ENCODE data around the gene LIPJ.

Gene LIPJ

DNA sequence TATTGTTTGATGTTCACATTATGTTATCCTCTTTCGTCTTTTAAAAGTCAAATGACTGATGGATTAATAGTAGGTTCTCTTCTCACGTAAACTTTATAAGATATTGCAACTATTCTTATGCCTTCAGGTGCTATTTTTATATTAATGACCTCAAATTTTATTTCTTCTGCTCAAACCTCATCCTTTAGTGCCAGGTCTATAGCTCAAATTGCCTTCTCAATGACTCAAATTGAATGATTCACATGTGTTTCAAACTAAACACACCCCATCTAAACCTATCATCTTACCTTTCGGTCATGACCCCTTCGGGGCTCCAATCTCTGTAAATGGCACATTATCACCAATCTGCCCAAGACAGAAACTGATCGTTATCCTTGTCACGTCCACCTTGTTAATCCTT is 55.6 kb downstream of the LIPJ start:
- TF ChIP-seq, protein P1, sequence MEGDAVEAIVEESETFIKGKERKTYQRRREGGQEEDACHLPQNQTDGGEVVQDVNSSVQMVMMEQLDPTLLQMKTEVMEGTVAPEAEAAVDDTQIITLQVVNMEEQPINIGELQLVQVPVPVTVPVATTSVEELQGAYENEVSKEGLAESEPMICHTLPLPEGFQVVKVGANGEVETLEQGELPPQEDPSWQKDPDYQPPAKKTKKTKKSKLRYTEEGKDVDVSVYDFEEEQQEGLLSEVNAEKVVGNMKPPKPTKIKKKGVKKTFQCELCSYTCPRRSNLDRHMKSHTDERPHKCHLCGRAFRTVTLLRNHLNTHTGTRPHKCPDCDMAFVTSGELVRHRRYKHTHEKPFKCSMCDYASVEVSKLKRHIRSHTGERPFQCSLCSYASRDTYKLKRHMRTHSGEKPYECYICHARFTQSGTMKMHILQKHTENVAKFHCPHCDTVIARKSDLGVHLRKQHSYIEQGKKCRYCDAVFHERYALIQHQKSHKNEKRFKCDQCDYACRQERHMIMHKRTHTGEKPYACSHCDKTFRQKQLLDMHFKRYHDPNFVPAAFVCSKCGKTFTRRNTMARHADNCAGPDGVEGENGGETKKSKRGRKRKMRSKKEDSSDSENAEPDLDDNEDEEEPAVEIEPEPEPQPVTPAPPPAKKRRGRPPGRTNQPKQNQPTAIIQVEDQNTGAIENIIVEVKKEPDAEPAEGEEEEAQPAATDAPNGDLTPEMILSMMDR (IDR thresholded peaks at IDR 0.05; ENCODE audit: low read depth, low read length, missing control alignments): no peak
- DNase-seq: no peak
- H3K36me3 ChIP-seq (replicated peaks): no peaks in the 10 kb centered on the region
- H3K4me3 ChIP-seq (ENCODE audit: low read depth, low read length): no peak overlapping the region
- H3K27ac ChIP-seq: no peak overlapping the region
- in situ Hi-C loops (cut with HindIII; ENCODE audit: low pct_ligation_motif_present, low sequenced_read_pairs): no loop called here
- H3K27me3 ChIP-seq (replicated peaks): no peaks in the 10 kb centered on the region

DNA sequence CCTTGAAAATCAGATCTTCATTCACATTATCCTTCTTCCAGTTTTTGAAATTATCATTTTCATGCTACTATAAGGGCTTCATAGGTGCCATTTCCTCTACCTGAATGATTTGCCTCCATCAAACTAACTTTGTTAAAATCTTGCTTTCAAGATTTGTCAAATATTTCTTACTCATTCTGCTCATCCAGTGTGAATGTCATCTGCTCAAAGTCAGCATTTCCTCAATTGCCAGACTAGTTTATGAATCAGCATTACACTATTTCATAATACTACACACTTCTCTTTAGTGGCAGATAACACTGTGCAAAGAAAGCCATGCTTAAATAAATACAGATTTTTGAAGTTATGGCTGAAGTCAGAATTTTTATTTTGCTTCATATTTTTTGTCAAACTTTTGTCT is 56.4 kb downstream of the LIPJ start:
- in situ Hi-C loops (cut with HindIII; ENCODE audit: low pct_ligation_motif_present, low sequenced_read_pairs): no loop called here

DNA sequence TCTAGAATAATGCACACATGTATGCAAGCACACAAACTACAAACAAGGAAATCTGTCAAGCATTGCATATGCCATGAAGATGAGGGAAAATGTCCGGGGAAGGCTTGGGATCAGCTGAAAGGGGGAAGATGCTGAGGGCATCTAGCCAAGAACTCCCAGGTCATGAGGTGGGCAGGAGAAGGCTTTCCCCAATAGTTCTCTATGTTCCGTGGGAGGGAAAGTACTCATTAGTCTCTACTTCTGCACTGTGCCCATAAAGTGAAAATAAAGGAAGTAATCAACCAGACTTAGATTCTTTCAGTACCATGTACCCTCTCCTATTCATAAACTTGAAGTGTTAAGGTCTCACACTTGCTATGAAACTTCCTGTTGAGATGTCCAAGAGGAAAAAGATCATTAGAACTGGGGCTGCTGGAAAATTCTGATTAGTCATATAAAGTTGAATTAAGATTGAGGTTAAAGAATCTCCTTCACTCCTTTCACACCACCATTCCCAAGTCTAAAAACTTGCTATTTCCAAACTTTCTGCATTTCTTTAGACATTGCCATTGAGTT is 60.6 kb downstream of the LIPJ start:
- no peak overlapping the region for H3K27ac ChIP-seq
- TF ChIP-seq, protein P1 (IDR thresholded peaks at IDR 0.05; ENCODE audit: low read depth, low read length, missing control alignments): no peak
- H3K36me3 ChIP-seq (replicated peaks): no peaks in the 10 kb centered on the region
- DNase-seq: no peak
- in situ Hi-C loops (cut with HindIII; ENCODE audit: low pct_ligation_motif_present, low sequenced_read_pairs): no loop called here
- H3K27me3 ChIP-seq (replicated peaks): no peaks in the 10 kb centered on the region
- H3K4me3 ChIP-seq (ENCODE audit: low read depth, low read length): no peak overlapping the region

More for the DNA sequence above, 56.4 kb downstream of the LIPJ start:
- no peaks in the 10 kb centered on the region for H3K36me3 ChIP-seq (replicated peaks)
- peak; percentile 14 for DNase-seq
- H3K27me3 ChIP-seq (replicated peaks): no peaks in the 10 kb centered on the region
- no peak overlapping the region for H3K4me3 ChIP-seq (ENCODE audit: low read depth, low read length)
- no peak overlapping the region for H3K27ac ChIP-seq
- TF ChIP-seq, protein P1 (IDR thresholded peaks at IDR 0.05; ENCODE audit: low read depth, low read length, missing control alignments): no peak

DNA sequence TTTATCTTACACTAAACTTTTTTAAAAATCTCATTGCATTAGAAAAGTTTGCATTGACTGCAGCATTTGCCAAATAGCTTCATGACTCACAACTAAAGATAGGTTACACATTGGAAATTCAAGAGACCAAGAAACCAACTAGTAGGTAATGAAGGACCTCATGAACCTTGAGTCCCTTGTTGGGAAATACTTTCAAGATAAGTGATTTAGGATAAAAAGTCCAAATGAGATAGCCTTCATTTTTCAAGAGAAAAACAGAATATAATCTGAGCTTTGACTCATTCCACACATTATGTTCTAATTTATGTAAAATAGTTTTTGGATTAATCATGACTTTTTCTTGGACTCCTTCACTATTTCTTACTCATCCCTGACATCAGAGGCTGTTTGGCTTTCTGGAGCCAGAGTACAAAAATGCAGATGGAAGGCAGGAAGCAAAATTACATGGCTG is 64.6 kb downstream of the LIPJ start:
- Histone ChIP-seq H3K4me3 (ENCODE audit: low read depth, low read length) (no peak overlapping the region), H3K27me3 (replicated peaks) (no peaks in the 10 kb centered on the region), H3K27ac (peak overlapping the region; percentile 75), H3K36me3 (replicated peaks) (no peaks in the 10 kb centered on the region)
- TF ChIP-seq, protein P1 (IDR thresholded peaks at IDR 0.05; ENCODE audit: low read depth, low read length, missing control alignments): no peak
- in situ Hi-C loops (cut with HindIII; ENCODE audit: low pct_ligation_motif_present, low sequenced_read_pairs): no loop called here
- peak; percentile 76 for DNase-seq

DNA sequence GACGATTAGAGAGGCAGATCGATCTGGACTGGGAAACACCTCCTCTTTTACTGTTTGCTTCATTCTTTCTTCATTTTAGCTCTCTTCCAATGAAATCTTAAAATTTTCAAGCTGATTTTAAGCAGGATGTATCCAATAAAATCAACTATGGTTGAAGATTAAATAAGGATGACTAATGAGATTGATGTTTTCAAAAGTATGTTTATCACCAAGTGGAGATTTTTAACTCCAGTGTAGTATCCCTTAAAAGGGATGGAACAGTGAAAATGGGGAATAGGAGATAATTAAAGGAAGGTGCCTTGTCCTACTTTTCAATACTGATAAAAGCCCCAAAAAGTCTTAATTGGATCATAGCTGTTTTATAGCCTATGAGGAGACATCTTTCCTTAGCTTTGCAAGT is 66.1 kb downstream of the LIPJ start:
- H3K36me3 ChIP-seq (replicated peaks): no peaks in the 10 kb centered on the region
- DNase-seq: no peak
- H3K27ac ChIP-seq: peak overlapping the region; percentile 75
- H3K4me3 ChIP-seq (ENCODE audit: low read depth, low read length): no peak overlapping the region
- TF ChIP-seq, protein P1 (IDR thresholded peaks at IDR 0.05; ENCODE audit: low read depth, low read length, missing control alignments): no peak
- in situ Hi-C loops (cut with HindIII; ENCODE audit: low pct_ligation_motif_present, low sequenced_read_pairs): no loop called here
- H3K27me3 ChIP-seq (replicated peaks): no peaks in the 10 kb centered on the region
